Glutamatergic neuron (in vitro differentiated cells): ENCODE measurements around the gene ZNF335. TPM values are rescaled to one million over a fixed set of nuclear protein-coding genes. Genes with fewer than 3 reads are reported as not detected.
"Not testable (repeated sequence)": the region's sequence is repeated elsewhere in the genome, so short reads cannot be mapped to it uniquely, and the experiment has no call there.

Source experiments
- DNase-seq: peaks from one replicate; pipeline ENCODE4 v3.0.0; 2022
- H3K27ac Mint-ChIP-seq: one replicate; pipeline ENCODE4 v1.8.0; 2020; ENCODE audit warnings: mild to moderate bottlenecking, mixed read lengths, inconsistent platforms; ENCODE audit not compliant: unreplicated experiment
- H3K27me3 Mint-ChIP-seq: one replicate; pipeline ENCODE4 v1.8.0; 2020; ENCODE audit warnings: mild to moderate bottlenecking, moderate library complexity, mixed read lengths, inconsistent platforms; ENCODE audit not compliant: unreplicated experiment
- H3K36me3 Mint-ChIP-seq: one replicate; pipeline ENCODE4 v1.8.0; 2020; ENCODE audit warnings: mild to moderate bottlenecking, mixed read lengths, inconsistent platforms; ENCODE audit not compliant: unreplicated experiment
- H3K4me1 Mint-ChIP-seq: one replicate; pipeline ENCODE4 v1.8.0; 2020; ENCODE audit warnings: mild to moderate bottlenecking, low read depth, mixed read lengths, inconsistent platforms; ENCODE audit not compliant: unreplicated experiment
- H3K4me3 Mint-ChIP-seq: one replicate; pipeline ENCODE4 v1.8.0; 2020; ENCODE audit warnings: mild to moderate bottlenecking, mixed read lengths, inconsistent platforms; ENCODE audit not compliant: unreplicated experiment
- H3K9me3 Mint-ChIP-seq: one replicate; pipeline ENCODE4 v1.8.0; 2020; ENCODE audit warnings: mild to moderate bottlenecking, moderate library complexity, mixed read lengths, inconsistent platforms; ENCODE audit not compliant: unreplicated experiment
- total RNA-seq: library from RNA; stranded (reverse); fragmentation: NEBNext Ultra II Directional; extraction: Animal tissue kit (Norgen Biotek cat#: 25700); gene quantifications from one replicate; pipeline ENCODE4 v1.2.1, GENCODE V29; 2021; ENCODE audit not compliant: unreplicated experiment
- TF ChIP-seq, protein P1 (sequence below): fragments of 200-600 bp; sonication (generic); IDR thresholded peaks from one replicate; pipeline ENCODE4 v1.5.0; 2021; ENCODE audit not compliant: partially characterized antibody, unreplicated experiment

Gene ZNF335
- total RNA-seq, 1 donor from 2014 or later, result 23.1 TPM

DNA sequence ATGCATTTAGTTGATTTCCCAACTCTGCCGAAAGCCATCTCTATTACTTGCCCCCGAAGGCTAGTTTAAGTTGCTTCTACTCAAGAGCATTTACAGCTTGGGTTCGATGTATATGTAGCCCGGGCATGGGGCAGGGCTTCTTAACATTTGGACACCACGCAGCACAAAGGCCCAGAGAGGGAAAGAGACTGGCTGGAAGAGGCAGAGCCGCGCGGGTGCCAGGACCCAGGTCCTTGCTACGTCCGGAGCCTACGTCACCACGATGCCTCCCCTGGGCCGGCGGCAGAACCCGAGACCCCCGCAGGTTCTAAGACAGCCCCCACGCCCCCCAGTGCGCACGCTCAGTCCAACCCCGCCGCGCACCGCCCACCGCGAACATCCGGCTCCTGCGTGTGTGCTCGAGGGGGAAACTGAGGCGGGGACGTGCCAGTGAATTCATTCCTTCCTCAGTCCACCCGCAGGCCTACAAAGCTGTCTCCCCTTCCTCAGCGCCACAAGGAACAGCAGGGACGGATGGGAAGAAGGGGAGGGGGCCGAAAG, 37.9 kb downstream of the ZNF335 start:
- Mint-ChIP-seq H3K27ac (peak overlapping the region; percentile 100), H3K9me3 (peaks cover 11% of the 10 kb centered on the region), H3K4me1 (peaks cover 12% of the 10 kb centered on the region), H3K27me3 (peaks cover 13% of the 10 kb centered on the region), H3K4me3 (peak overlapping the region; percentile 99), H3K36me3 (no peaks in the 10 kb centered on the region)
- TF ChIP-seq, protein P1, sequence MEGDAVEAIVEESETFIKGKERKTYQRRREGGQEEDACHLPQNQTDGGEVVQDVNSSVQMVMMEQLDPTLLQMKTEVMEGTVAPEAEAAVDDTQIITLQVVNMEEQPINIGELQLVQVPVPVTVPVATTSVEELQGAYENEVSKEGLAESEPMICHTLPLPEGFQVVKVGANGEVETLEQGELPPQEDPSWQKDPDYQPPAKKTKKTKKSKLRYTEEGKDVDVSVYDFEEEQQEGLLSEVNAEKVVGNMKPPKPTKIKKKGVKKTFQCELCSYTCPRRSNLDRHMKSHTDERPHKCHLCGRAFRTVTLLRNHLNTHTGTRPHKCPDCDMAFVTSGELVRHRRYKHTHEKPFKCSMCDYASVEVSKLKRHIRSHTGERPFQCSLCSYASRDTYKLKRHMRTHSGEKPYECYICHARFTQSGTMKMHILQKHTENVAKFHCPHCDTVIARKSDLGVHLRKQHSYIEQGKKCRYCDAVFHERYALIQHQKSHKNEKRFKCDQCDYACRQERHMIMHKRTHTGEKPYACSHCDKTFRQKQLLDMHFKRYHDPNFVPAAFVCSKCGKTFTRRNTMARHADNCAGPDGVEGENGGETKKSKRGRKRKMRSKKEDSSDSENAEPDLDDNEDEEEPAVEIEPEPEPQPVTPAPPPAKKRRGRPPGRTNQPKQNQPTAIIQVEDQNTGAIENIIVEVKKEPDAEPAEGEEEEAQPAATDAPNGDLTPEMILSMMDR, result no peak
- DNase-seq, result peak; percentile 90

DNA sequence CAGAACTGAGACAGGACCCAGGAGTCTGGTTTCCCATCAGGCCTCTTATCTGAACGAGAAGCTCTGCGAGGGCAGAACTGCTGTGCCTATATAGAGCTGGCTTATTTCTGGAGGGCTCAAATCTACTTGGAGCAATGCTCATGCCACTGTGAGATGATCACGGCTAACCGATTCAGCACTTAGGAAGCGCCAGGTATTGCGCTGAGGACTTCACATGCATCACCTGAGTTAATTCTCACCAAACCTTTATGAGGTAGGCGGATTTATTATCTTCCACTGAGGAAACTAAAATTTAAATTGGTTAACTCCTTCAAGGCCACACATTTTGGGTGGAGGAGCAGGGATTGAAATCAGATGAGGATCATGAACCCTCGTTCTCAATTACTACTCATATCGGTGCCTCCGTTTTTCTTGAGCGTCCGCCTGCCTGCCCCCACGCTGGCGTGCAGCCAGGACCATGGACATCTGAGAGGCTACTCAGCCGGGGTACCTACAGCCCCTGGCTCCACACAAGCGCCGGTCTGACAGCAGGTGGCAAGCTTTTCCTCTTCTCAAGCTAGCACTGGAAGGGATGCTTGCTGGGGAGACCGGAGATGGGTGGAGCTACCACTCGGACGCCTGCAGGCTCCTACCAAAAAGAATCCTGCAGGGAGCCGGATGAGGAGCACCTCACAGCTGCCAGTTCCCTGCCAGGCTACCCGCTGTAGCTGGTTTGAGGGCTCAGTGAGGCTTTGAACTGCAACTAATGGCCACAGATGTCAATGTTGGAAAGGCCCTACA, 38.5 kb downstream of the ZNF335 start:
- TF ChIP-seq, protein P1, result no peak
- Mint-ChIP-seq H3K27me3 (peaks cover 12% of the 10 kb centered on the region), H3K27ac (peak overlapping the region; percentile 100), H3K4me1 (peaks cover 11% of the 10 kb centered on the region), H3K36me3 (no peaks in the 10 kb centered on the region), H3K9me3 (peaks cover 11% of the 10 kb centered on the region), H3K4me3 (peak overlapping the region; percentile 99)
- peak; percentile 79 for DNase-seq

DNA sequence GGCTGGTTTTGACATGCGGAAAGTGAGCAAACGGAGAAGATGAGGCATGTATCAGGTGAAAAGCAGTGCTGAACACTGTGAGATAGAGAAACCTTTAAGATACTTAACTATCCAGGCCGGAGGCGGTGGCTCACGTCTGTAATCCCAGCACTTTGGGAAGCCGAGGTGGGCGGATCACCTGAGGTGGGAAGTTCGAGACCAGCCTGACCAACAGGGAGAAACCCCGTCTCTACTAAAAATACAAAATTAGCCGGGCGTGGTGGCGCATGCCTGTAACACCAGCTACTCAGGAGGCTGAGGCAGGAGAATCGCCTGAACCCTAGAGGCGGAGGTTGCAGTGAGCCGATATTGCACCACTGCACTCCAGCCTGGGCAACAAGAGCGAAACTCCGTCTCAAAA, 40.3 kb downstream of the ZNF335 start:
- not testable (repeated sequence) for H3K27ac Mint-ChIP-seq, H3K36me3 Mint-ChIP-seq, DNase-seq, H3K4me3 Mint-ChIP-seq, H3K4me1 Mint-ChIP-seq
- H3K9me3 Mint-ChIP-seq, result peaks cover 11% of the 10 kb centered on the region
- peaks cover 10% of the 10 kb centered on the region for H3K27me3 Mint-ChIP-seq

DNA sequence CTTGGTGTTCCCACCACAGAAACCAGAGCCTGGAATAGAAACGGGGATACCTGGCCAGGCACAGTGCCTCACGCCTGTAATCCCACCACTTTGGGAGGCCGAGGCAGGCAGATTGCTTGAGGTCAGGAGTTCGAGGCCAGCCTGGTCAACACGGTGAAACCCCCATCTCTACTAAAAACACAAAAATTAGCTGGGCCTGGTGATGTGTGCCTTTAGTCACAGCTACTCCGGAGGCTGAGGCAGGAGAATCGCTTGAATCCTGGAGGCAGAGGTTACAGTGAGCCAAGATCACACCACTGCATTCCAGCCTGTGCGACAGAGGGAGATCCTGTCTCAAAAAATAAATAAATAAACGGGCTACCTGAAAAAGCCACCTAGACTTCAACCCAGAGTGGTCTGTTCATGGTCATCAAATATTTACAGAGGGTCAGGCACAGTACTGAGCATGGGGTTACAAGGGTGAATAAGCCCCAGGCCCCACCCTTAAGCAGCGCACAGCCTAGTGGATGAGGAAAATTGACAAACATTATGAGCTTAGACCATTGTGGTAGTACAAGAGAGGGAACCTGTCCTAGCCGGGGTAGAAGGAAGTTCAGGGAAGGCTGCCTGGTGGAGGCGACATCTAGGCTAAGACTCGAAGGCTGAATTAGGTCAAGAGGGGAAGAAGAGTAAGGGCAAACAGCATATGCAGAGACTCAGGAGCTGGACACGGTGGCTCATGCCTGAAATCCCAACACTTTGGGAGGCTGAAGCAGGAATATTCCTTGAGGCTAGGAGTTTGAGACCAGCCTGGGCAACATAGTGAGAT, 44.7 kb downstream of the ZNF335 start:
- TF ChIP-seq, protein P1, result no peak
- Mint-ChIP-seq H3K36me3 (no peaks in the 10 kb centered on the region), H3K27ac (no peak overlapping the region), H3K4me3 (no peak overlapping the region), H3K4me1 (peaks cover 3% of the 10 kb centered on the region), H3K9me3 (no peaks in the 10 kb centered on the region), H3K27me3 (no peaks in the 10 kb centered on the region)
- no peak for DNase-seq

DNA sequence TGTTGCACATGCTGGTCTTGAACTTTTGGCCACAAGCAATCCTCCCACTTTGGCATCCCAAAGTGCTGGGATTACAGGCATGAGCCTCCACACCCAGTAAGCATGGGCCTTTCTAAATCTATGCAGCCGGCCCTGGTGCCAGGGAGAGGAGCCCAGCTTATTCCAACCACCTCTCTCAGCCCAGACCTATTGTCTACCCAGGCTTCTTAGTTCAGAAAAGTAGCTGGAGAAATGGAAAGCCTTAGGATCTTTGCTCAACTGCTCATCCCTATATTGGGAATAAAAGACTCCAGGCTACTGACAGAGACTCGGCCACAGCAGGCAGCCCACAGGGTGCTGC, 45.3 kb downstream of the ZNF335 start:
- no peak overlapping the region for H3K4me3 Mint-ChIP-seq
- TF ChIP-seq, protein P1, result no peak
- no peaks in the 10 kb centered on the region for H3K36me3 Mint-ChIP-seq
- H3K27ac Mint-ChIP-seq, result no peak overlapping the region
- no peaks in the 10 kb centered on the region for H3K27me3 Mint-ChIP-seq
- peaks cover 4% of the 10 kb centered on the region for H3K4me1 Mint-ChIP-seq
- H3K9me3 Mint-ChIP-seq, result no peaks in the 10 kb centered on the region
- DNase-seq, result no peak
